HepG2 (cell line): ENCODE results near the gene SAPCD2.

ENCODE experiments used
- IRF2 ChIP-seq: IDR thresholded peaks from 2 replicates; pipeline ENCODE4 v1.6.1; 2018; ENCODE audit warnings: missing genetic modification reagents, missing compliant biosample characterization
- YY1 ChIP-seq: IDR thresholded peaks from 2 replicates; pipeline ENCODE4 v1.6.1; 2011; ENCODE audit warnings: low read length, low read depth, moderate library complexity, mild to moderate bottlenecking; ENCODE audit not compliant: insufficient read depth, insufficient replicate concordance

- TF ChIP-seq YY1 = no peak
- TF ChIP-seq IRF2 = no peak
Observed at GRCh38 chr9:137052293-137052692, 18.1 kb downstream of the SAPCD2 start.
